CD4-positive, CD25-positive, alpha-beta regulatory T cell (primary cell): ENCODE data around the gene POLE. TPM values are rescaled to one million over a fixed set of nuclear protein-coding genes. Genes with fewer than 3 reads are reported as not detected.
"Not testable (repeated sequence)": the region's sequence is repeated elsewhere in the genome, so short reads cannot be mapped to it uniquely, and the experiment has no call there.

Experiments
- ATAC-seq, 2 donors: fragments of 150-1000 bp; cut with Tn5 transposase; one replicate each; pipeline ENCODE4 v1.10.0; 2021; ENCODE audit warnings: low read depth in 2 of 2, moderate number of reproducible peaks in 2 of 2, moderate library complexity in 1 of 2
- DNase-seq, 3 donors: peaks; one replicate each; pipeline versions ENCODE4 v3.0.0 to v3.0.0-alpha.2; 2012 to 2022; ENCODE audit warnings: mixed read lengths in 1 of 3
- H3K27ac ChIP-seq: one replicate; pipeline ENCODE4 v1.7.0; 2013; ENCODE audit warnings: mild to moderate bottlenecking, low read length; ENCODE audit not compliant: insufficient read depth, poor library complexity, severe bottlenecking
- H3K27me3 ChIP-seq: one replicate; pipeline ENCODE4 v1.7.0; 2013; ENCODE audit warnings: low read length; ENCODE audit not compliant: control insufficient read depth, insufficient read depth
- H3K36me3 ChIP-seq: one replicate; pipeline ENCODE4 v1.7.0; 2013; ENCODE audit warnings: mild to moderate bottlenecking, low read length, moderate library complexity; ENCODE audit not compliant: control insufficient read depth, insufficient read depth
- H3K4me1 ChIP-seq: 2 replicates; pipeline ENCODE4 v1.7.0; 2013; ENCODE audit warnings: mild to moderate bottlenecking, low read length; ENCODE audit not compliant: insufficient read depth, control insufficient read depth, poor library complexity, severe bottlenecking
- H3K4me3 ChIP-seq: one replicate; pipeline ENCODE4 v1.7.0; 2013; ENCODE audit warnings: low read depth, mild to moderate bottlenecking, low read length, moderate library complexity
- H3K9me3 ChIP-seq, 2 experiments: 1 replicate in 1 of 2; 2 replicates in 1 of 2; pipeline ENCODE4 v1.7.0; 2013; ENCODE audit warnings: low read length in 2 of 2, mild to moderate bottlenecking in 1 of 2, moderate library complexity in 1 of 2; ENCODE audit not compliant: control insufficient read depth in 2 of 2
- H3K27ac Mint-ChIP-seq, 3 donors: one replicate each; pipeline ENCODE4 v1.8.0; 2020 to 2022; ENCODE audit warnings: mild to moderate bottlenecking in 3 of 3, mixed read lengths in 3 of 3, moderate library complexity in 2 of 3
- H3K27me3 Mint-ChIP-seq: one replicate; pipeline ENCODE4 v1.8.0; 2022; ENCODE audit warnings: mild to moderate bottlenecking, mixed read lengths
- H3K36me3 Mint-ChIP-seq: one replicate; pipeline ENCODE4 v1.8.0; 2020; ENCODE audit warnings: mixed read lengths
- H3K4me1 Mint-ChIP-seq, 4 donors: one replicate each; pipeline ENCODE4 v1.8.0; 2020 to 2022; ENCODE audit warnings: mixed read lengths in 4 of 4, mild to moderate bottlenecking in 1 of 4
- H3K4me3 Mint-ChIP-seq, 4 donors: one replicate each; pipeline ENCODE4 v1.8.0; 2020 to 2022; ENCODE audit warnings: mild to moderate bottlenecking in 4 of 4, mixed read lengths in 4 of 4, moderate library complexity in 3 of 4
- H3K9me3 Mint-ChIP-seq, 7 donors: one replicate each; pipeline ENCODE4 v1.8.0; 2020 to 2022; ENCODE audit warnings: mixed read lengths in 7 of 7, mild to moderate bottlenecking in 3 of 7, moderate library complexity in 2 of 7
- polyA plus RNA-seq, 4 donors: library from polyadenylated mRNA; unstranded; fragments of 300-500 nt; fragmentation: Illumina TruSeq; gene quantifications; one replicate each; pipeline ENCODE4 v1.2.3, GENCODE V29; 2021
- total RNA-seq: library from RNA; stranded (reverse); gene quantifications from one replicate; pipeline ENCODE4 v1.2.3, GENCODE V29; 2022

The POLE gene
- total and polyA plus RNA-seq, 5 donors from 2014 or later = 2.4 to 51.1 (median 3.7) TPM

DNA sequence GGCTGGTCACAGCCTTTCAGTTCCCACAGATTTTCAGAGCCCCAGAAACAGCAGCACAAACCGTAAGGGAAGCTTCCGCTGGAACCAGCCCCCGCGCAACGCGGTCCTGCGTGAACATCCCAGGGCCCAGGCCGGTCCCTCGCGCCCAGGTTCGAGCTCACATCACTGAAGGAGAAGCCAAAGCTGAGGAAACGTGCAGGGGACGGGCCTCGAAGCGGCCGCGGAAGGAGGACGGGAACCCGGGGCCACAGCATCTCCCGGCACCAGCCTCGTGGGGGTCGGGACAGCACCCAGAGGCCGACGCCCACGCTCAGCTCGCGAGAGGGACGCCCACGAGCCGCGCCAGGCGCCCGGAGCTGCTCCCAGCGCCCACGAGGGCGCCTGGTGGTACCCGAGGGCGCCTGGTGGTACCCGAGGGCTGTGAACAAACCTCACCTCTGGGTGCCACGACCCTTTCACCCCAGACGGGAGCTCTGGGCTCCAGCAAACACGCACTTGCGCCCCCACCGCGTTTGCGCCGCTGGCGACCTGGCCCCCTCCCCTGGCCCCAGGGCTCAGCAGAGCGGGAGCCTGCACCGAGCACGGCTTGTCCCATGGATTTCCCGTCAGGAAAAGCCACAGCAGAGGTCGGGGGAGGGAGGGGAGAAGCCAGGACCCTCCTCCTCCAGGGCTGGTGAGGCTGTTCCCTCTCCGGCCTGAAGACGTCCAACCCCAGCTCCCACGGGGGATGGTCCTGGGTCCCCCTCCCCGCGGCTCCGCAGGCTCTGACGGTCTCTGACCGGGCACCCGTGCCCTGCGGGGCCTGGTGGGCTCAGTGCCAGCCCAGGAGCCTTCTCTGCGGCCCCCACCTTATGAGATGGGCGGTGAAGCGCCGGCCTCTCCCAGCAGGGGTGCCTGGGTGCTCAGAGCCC, 83.6 kb downstream of the POLE start:
- H3K27ac Mint-ChIP-seq = no peak overlapping the region
- Histone ChIP-seq H3K27ac (no peak overlapping the region), H3K4me3 (no peak overlapping the region), H3K4me1 (peaks cover 14% of the 10 kb centered on the region), H3K9me3 (no peaks in the 10 kb centered on the region), H3K36me3 (no peaks in the 10 kb centered on the region), H3K27me3 (no peaks in the 10 kb centered on the region)
- H3K36me3 Mint-ChIP-seq = no peaks in the 10 kb centered on the region
- peaks cover 0 to 24% (median 9%) of the 10 kb centered on the region in 4 donors for H3K4me1 Mint-ChIP-seq
- H3K9me3 Mint-ChIP-seq = no peaks in the 10 kb centered on the region
- peaks cover 40% of the 10 kb centered on the region for H3K27me3 Mint-ChIP-seq
- DNase-seq (no peak), ATAC-seq (no peak)
- no peak overlapping the region for H3K4me3 Mint-ChIP-seq

DNA sequence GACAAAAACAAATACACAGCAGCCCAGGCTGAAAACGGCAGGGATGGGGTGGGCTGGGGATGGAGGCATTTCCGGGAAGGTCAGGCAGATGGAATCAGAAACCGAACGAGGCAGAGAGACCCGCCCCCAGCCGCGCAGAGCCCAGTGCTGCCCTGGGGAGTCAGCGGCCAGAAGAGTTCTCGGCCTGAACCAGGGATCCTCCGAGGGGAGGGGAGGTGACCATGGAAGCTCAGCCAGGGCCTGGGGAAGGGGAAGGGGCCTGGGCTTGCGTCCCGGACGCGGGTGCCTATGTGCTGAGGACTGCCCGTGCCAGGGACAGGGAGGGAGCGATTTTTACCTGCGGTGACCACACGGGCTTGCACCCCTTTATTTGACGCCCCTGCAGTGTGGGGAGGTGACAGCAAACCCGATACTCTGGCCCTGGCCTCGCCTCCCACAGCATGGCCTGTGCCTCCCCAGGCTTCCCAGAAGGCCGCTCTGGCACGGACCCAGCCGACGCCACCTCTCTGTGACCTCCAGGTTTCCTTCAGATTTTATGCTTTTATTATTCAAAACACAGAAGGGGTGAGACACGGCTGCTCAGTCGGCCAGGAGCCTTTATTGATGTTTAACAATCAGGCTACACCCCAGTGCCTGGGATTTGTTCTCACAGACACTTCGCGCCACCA, 84.4 kb downstream of the POLE start:
- Mint-ChIP-seq H3K36me3 (no peaks in the 10 kb centered on the region), H3K9me3 (no peaks in the 10 kb centered on the region), H3K4me1 (peaks cover 0 to 26% (median 8%) of the 10 kb centered on the region in 4 donors), H3K27me3 (peaks cover 37% of the 10 kb centered on the region), H3K27ac (no peak overlapping the region), H3K4me3 (no peak overlapping the region)
- DNase-seq (no peak), ATAC-seq (no peak)
- Histone ChIP-seq H3K4me3 (no peak overlapping the region), H3K27me3 (no peaks in the 10 kb centered on the region), H3K4me1 (peaks cover 14% of the 10 kb centered on the region), H3K27ac (no peak overlapping the region), H3K9me3 (no peaks in the 10 kb centered on the region), H3K36me3 (no peaks in the 10 kb centered on the region)

DNA sequence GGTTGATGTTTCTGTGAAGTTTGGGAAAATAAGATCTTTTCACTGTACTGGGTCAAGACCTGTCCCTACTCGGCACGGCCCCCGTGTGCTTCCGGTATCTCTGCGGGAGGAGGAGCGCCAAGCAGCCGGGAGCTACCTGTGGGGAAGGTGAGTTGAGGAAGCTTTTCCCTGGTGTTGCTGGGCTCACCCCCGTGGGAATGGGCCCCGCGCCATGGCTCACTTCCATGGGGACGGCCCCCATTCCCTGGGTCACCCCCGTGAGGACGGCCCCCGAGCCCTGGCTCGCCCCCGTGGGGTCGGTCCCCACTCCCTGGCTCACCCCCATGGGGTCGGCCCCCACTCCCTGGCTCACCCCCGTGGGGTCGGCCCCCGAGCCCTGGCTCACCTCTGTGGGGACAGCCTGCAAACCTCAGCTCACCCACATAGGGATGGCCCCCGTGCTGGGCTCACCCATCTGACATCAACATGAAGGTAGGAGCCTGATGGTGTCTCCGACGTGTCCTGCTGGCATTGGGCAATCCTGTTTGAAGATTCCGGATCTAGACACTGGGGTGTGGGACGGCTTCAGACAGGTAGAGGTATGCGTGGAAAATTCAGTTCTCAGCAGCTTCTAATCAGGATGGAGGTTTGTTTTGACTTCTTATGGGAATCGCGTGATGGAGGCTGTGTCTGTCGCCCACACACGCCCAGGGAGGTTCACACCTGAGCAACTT, 85.8 kb downstream of the POLE start:
- no peak overlapping the region for H3K27ac ChIP-seq
- Mint-ChIP-seq H3K4me3 (peak overlapping the region; percentile 58 to 79 (median 71)), H3K27me3 (peaks cover 33% of the 10 kb centered on the region), H3K9me3 (peaks cover 0 to 6% (median 0%) of the 10 kb centered on the region in 7 donors), H3K36me3 (no peaks in the 10 kb centered on the region), H3K27ac (peak overlapping the region in 1 of 3 donors; percentile 75), H3K4me1 (peaks cover 0 to 31% (median 13%) of the 10 kb centered on the region in 4 donors)
- ATAC-seq (no peak), DNase-seq (no peak)
- peaks cover 14% of the 10 kb centered on the region for H3K4me1 ChIP-seq
- no peaks in the 10 kb centered on the region for H3K36me3 ChIP-seq
- H3K4me3 ChIP-seq = no peak overlapping the region
- H3K9me3 ChIP-seq = no peaks in the 10 kb centered on the region
- no peaks in the 10 kb centered on the region for H3K27me3 ChIP-seq

DNA sequence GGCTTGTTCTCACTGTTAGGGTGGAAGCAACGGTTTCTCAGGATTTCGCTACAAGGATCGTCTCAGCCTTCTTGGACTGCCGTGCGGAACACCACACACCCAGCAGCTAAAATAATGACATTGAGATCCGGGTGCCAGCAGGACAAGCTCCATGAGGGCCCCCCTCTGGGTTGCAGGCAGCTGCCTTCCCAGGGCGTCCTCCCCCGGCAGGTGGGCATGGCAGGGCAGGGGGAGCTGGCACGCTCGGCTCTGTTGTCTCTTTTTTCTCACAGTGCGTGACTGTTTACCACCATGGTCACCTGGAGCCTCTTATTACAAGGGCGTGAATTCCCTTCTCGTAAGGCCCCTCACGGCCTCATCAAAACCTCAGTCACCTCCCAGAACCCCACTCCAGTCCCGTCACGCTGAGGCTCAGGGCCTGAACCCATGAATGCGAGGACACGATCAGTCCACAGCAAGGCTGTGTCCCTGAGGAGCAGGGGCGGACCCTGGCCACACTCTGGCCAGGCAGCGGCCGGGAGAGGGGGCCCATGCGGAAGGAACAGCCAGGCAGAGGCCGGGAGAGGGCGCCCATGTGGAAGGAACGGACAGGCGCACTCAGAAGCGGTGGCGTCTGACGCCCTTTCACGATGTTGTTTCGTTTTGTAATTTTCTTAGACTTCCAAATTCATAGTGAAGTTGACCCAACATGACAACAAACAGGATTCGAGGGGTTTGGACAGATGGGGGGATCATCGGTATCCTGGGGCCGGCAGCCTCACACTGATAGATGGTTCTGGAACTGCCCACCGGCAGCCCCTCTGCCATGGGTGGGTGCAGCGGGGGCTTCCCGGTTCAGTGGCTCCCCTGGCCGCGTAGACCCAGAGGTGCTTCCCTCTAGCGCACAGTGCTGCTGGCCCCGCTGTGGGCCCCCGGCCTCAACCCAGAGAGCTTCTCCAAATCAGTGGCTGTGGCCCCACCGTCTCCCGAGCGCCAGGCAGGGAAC, 86.8 kb downstream of the POLE start:
- H3K27ac Mint-ChIP-seq = peak overlapping the region in 2 of 3 donors; percentile 59 to 75
- DNase-seq = peak in 2 of 3 donors; percentile 28 to 42
- H3K27me3 Mint-ChIP-seq = peaks cover 32% of the 10 kb centered on the region
- no peak overlapping the region for H3K27ac ChIP-seq
- H3K27me3 ChIP-seq = no peaks in the 10 kb centered on the region
- ATAC-seq = no peak
- peak overlapping the region; percentile 70 to 79 (median 73) for H3K4me3 Mint-ChIP-seq
- peaks cover 0 to 31% (median 13%) of the 10 kb centered on the region in 4 donors for H3K4me1 Mint-ChIP-seq
- H3K9me3 ChIP-seq = no peaks in the 10 kb centered on the region
- H3K4me1 ChIP-seq = peaks cover 14% of the 10 kb centered on the region
- no peak overlapping the region for H3K4me3 ChIP-seq
- peaks cover 0 to 6% (median 0%) of the 10 kb centered on the region in 7 donors for H3K9me3 Mint-ChIP-seq
- no peaks in the 10 kb centered on the region for H3K36me3 ChIP-seq
- H3K36me3 Mint-ChIP-seq = no peaks in the 10 kb centered on the region

DNA sequence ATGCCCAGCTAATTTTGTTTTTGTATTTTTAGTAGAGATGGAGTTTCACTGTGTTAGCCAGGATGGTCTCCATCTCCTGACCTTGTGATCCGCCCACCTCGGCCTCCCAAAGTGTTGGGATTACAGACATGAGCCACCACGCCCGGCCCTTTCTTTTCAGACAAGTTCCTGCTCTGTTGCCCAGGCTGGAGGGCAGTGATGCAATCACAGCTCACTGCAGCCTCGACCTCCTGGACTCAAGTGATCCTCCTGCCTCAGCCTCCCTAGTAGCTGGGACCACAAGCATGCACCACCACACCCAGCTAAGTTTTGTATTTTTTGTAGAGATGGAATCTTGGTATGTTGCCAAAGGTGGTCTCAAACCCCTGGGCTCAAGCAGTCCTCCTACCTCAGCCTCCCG, 87.6 kb downstream of the POLE start:
- not testable (repeated sequence) for H3K27ac ChIP-seq, H3K27ac Mint-ChIP-seq, H3K4me3 ChIP-seq, H3K9me3 Mint-ChIP-seq, H3K9me3 ChIP-seq, DNase-seq, H3K36me3 ChIP-seq, H3K27me3 ChIP-seq, H3K36me3 Mint-ChIP-seq, ATAC-seq
- H3K4me1 ChIP-seq = peaks cover 14% of the 10 kb centered on the region
- Mint-ChIP-seq H3K4me3 (peak overlapping the region; percentile 67 to 79 (median 72)), H3K4me1 (peaks cover 0 to 31% (median 13%) of the 10 kb centered on the region in 4 donors), H3K27me3 (peaks cover 32% of the 10 kb centered on the region)

DNA sequence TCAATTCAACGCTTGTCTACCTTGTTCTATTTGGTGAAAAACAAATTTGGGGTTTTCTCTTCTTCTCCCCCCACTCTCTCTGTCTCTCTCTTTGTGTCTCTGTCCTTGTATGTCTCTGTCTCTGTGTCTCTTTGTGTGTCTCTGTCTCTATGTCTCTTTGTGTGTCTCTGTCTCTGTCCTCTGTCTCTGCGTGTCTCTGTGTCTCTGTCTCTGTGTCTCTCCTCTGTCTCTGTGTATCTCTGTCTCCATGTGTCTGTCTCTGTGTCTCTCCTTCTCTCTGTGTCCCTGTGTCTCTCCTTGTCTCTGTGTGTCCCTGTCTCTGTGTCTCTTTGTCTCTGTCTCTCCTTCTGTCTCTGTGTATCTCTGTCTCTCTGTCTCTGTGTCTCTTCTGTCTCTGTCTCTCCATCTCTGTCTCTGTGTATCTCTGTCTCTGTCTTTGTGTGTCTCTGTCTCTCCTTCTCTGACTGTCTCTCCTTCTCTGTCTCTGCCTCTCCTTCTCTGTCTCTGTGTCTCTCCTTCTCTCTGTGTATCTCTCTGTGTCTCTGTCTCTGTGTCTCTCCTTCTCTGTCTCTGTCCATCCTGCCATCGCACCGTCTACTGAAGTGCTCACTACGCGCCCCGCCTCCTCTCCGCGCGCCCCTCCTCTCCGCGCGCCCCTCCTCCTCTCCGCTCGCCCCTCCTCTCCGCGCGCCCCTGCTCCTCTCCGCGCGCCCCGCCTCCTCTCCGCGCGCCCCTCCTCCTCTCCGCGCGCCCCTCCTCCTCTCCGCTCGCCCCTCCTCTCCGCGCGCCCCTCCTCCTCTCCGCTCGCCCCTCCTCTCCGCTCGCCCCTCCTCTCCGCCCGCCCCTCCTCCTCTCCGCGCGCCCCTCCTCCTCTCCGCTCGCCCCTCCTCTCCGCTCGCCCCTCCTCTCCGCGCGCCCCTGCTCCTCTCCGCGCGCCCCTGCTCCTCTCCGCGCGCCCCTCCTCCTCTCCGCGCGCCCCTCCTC, 89.5 kb downstream of the POLE start:
- H3K27ac Mint-ChIP-seq = peak overlapping the region in 2 of 3 donors; percentile 4 to 67
- no peak for ATAC-seq

More for the DNA sequence above, 89.5 kb downstream of the POLE start:
- Histone ChIP-seq H3K27ac (no peak overlapping the region), H3K36me3 (no peaks in the 10 kb centered on the region), H3K27me3 (no peaks in the 10 kb centered on the region), H3K9me3 (no peaks in the 10 kb centered on the region), H3K4me1 (peaks cover 14% of the 10 kb centered on the region), H3K4me3 (peak overlapping the region; percentile 69)
- Mint-ChIP-seq H3K27me3 (peaks cover 26% of the 10 kb centered on the region), H3K4me3 (peak overlapping the region; percentile 61 to 88 (median 85)), H3K4me1 (peaks cover 0 to 36% (median 14%) of the 10 kb centered on the region in 4 donors), H3K36me3 (no peaks in the 10 kb centered on the region), H3K9me3 (peaks cover 0 to 8% (median 0%) of the 10 kb centered on the region in 7 donors)
- DNase-seq = peak in 2 of 3 donors; percentile 26 to 44
